ENCODE results near the gene C12orf42. TPM values are rescaled to one million over a fixed set of nuclear protein-coding genes. Genes with fewer than 3 reads are reported as not detected.

C12orf42 gene
- total RNA-seq, 1 experiment from 2014 or later: not detected

DNA sequence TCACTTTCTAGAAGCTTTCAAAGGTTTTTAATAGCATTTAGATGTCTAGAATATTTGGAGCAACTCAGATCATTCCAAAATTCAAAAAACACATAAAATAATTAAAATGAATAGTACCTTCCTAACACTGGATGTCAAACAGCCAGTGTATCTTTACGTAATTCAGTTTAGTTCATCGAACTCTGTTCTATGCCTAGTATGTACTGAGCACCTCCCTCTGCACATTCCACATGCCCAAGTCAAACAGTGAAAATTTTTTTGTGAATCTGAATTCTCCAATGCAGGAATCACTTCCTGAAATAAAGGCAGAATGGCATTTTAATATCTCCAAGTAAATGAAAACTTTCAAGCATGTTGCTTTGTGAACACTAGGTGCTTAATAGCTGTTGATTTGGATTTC lies 192.3 kb downstream of the C12orf42 start:
- no peak overlapping the region for H3K27ac ChIP-seq (ENCODE audit: low read depth, low read length)
- H3K4me1 ChIP-seq (ENCODE audit: control insufficient read depth in 1 of 2, insufficient read depth in 2 of 2, low read length in 2 of 2): no peaks in the 10 kb centered on the region
- H3K9me3 ChIP-seq (ENCODE audit: control insufficient read depth in 1 of 2, insufficient read depth in 1 of 2, low read depth in 1 of 2, low read length in 2 of 2): no peaks in the 10 kb centered on the region
- no peak overlapping the region for H3K4me2 ChIP-seq (ENCODE audit: low read length)
- DNase-seq (ENCODE audit: low read depth, low spot score): no peak
- BruUV-seq (replicated peaks): no TSS peak
- no peak for TF ChIP-seq TCF7L2 (IDR thresholded peaks at IDR 0.05; ENCODE audit: borderline replicate concordance, extremely low read depth, insufficient read depth, insufficient read length)
- no peak for TF ChIP-seq ZFX (IDR thresholded peaks at IDR 0.05)
- no peak for TF ChIP-seq JUND (IDR thresholded peaks at IDR 0.05)
- TF ChIP-seq POLR2A (IDR thresholded peaks at IDR 0.05; ENCODE audit: borderline replicate concordance, extremely low read depth, insufficient read depth, insufficient read length): no peak
- TF ChIP-seq RAD21 (IDR thresholded peaks at IDR 0.05; ENCODE audit: low read depth): no peak
- no peak for TF ChIP-seq FOSL1 (IDR thresholded peaks at IDR 0.05; ENCODE audit: low read depth)
- TF ChIP-seq, protein P1, sequence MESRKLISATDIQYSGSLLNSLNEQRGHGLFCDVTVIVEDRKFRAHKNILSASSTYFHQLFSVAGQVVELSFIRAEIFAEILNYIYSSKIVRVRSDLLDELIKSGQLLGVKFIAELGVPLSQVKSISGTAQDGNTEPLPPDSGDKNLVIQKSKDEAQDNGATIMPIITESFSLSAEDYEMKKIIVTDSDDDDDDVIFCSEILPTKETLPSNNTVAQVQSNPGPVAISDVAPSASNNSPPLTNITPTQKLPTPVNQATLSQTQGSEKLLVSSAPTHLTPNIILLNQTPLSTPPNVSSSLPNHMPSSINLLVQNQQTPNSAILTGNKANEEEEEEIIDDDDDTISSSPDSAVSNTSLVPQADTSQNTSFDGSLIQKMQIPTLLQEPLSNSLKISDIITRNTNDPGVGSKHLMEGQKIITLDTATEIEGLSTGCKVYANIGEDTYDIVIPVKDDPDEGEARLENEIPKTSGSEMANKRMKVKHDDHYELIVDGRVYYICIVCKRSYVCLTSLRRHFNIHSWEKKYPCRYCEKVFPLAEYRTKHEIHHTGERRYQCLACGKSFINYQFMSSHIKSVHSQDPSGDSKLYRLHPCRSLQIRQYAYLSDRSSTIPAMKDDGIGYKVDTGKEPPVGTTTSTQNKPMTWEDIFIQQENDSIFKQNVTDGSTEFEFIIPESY (IDR thresholded peaks at IDR 0.05; ENCODE audit: extremely low read depth, insufficient replicate concordance, low read length): no peak
- no peak for TF ChIP-seq SP1 (IDR thresholded peaks at IDR 0.05; ENCODE audit: low read depth)
- TF ChIP-seq, protein P2, sequence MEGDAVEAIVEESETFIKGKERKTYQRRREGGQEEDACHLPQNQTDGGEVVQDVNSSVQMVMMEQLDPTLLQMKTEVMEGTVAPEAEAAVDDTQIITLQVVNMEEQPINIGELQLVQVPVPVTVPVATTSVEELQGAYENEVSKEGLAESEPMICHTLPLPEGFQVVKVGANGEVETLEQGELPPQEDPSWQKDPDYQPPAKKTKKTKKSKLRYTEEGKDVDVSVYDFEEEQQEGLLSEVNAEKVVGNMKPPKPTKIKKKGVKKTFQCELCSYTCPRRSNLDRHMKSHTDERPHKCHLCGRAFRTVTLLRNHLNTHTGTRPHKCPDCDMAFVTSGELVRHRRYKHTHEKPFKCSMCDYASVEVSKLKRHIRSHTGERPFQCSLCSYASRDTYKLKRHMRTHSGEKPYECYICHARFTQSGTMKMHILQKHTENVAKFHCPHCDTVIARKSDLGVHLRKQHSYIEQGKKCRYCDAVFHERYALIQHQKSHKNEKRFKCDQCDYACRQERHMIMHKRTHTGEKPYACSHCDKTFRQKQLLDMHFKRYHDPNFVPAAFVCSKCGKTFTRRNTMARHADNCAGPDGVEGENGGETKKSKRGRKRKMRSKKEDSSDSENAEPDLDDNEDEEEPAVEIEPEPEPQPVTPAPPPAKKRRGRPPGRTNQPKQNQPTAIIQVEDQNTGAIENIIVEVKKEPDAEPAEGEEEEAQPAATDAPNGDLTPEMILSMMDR (IDR thresholded peaks at IDR 0.05 in 2 of 3, conservative IDR thresholded peaks at IDR 0.05 in 1 of 3; ENCODE audit: borderline replicate concordance in 1 of 3, insufficient read depth in 1 of 3, low read depth in 2 of 3, low read length in 2 of 3): no peak
- TF ChIP-seq CEBPB (IDR thresholded peaks at IDR 0.05; ENCODE audit: low read depth): no peak
- RAD21 ChIA-PET (ENCODE audit: low non-redundant PET in 1 of 2, low total read pairs in 2 of 2, uncharacterized antibody in 2 of 2, unreplicated experiment in 2 of 2): no interaction called here
- no peak overlapping the region for H3K9ac ChIP-seq (ENCODE audit: low read length)
- intact Hi-C loops (cut with micrococcal nuclease): no loop called here
- no peaks in the 10 kb centered on the region for H3K36me3 ChIP-seq (ENCODE audit: control insufficient read depth in 1 of 2, insufficient read depth in 2 of 2, low read length in 2 of 2)
- H3K79me2 ChIP-seq (ENCODE audit: insufficient read depth, low read length): no peaks in the 10 kb centered on the region
- no peaks in the 10 kb centered on the region for H4K20me1 ChIP-seq (ENCODE audit: insufficient read depth)
- POLR2A ChIA-PET: no interaction called here
- no peak overlapping the region for H3K4me3 ChIP-seq (replicated peaks in 1 of 2; ENCODE audit: low read depth in 1 of 2, low read length in 2 of 2)
- H2AFZ ChIP-seq (ENCODE audit: low read depth, low read length, poor library complexity, severe bottlenecking): no peak overlapping the region
- H3K27me3 ChIP-seq (ENCODE audit: insufficient read depth, low read length): 0 out of 2 replicates have a peak, but pooled peaks cover 14% of the 10 kb centered on the region
- CTCF ChIA-PET: no interaction called here
- no peak for ATAC-seq
- H3K9me2 ChIP-seq (ENCODE audit: insufficient read depth): no peaks in the 10 kb centered on the region

All from HCT116 (cell line).